B cell (primary cell): Measurements from ENCODE around the gene KCNC3. TPM values are rescaled to one million over a fixed set of nuclear protein-coding genes. Genes with fewer than 3 reads are reported as not detected.

Source experiments
- ATAC-seq: fragments of 200-7000 bp; cut with Tn5 transposase; one replicate; pipeline ENCODE4 v1.10.0; 2021; ENCODE audit warnings: low read depth, mild to moderate bottlenecking, moderate number of reproducible peaks, moderate library complexity
- CTCF ChIA-PET: fragments of 350-600 bp; sonication (Branson Sonifier 250); formaldehyde crosslinking; loops from one replicate; lab custom pipeline; 2021; ENCODE audit warnings: antibody characterized with exemption, inconsistent platforms; lab: Charles Lee
- POLR2A ChIA-PET: fragments of 350-600 bp; sonication (Branson Sonifier 250); formaldehyde crosslinking; loops from one replicate; lab custom pipeline; 2021; ENCODE audit warnings: antibody characterized with exemption; lab: Charles Lee
- DNase-seq: peaks from one replicate; pipeline ENCODE4 v3.0.0; 2013
- H2AFZ ChIP-seq: 2 replicates; pipeline ENCODE4 v1.6.1; 2012; ENCODE audit warnings: mild to moderate bottlenecking, low read depth, low read length; ENCODE audit not compliant: insufficient read depth, poor library complexity, severe bottlenecking
- H3K27ac ChIP-seq, 2 donors: 1 replicate in 1 of 2; 2 replicates in 1 of 2; pipeline ENCODE4 v1.5.1; 2012 to 2013; ENCODE audit warnings: low read length in 2 of 2, mild to moderate bottlenecking in 2 of 2, moderate library complexity in 1 of 2
- H3K27me3 ChIP-seq, 4 experiments: fragments of 200-600 bp in 1 of 4; sonication (generic) in 1 of 4; replicated peaks in 1 of 4; 1 replicate in 2 of 4; 2 replicates in 2 of 4; pipeline versions ENCODE4 v1.6.1 to v1.7.0; 2013 to 2016; ENCODE audit warnings: low read length in 3 of 4, mild to moderate bottlenecking in 2 of 4, mixed read lengths in 1 of 4, moderate library complexity in 1 of 4; ENCODE audit not compliant: insufficient read depth in 4 of 4, control insufficient read depth in 3 of 4; ENCODE audit errors: control extremely low read depth in 1 of 4
- H3K36me3 ChIP-seq, 2 experiments: replicated peaks in 1 of 2; 1 replicate in 1 of 2; 2 replicates in 1 of 2; pipeline versions ENCODE4 v1.6.1 to v1.7.1; 2013; ENCODE audit warnings: low read length in 1 of 2; ENCODE audit not compliant: insufficient read depth in 2 of 2, control insufficient read depth in 1 of 2; ENCODE audit errors: control extremely low read depth in 1 of 2, extremely low read depth in 1 of 2
- H3K4me1 ChIP-seq, 2 donors: fragments of 200-600 bp in 1 of 2; sonication (generic) in 1 of 2; 1 replicate in 1 of 2; 2 replicates in 1 of 2; pipeline versions ENCODE4 v1.5.1 to v1.6.1; 2013 to 2017; ENCODE audit warnings: low read length in 2 of 2; ENCODE audit not compliant: control insufficient read depth in 2 of 2, insufficient read depth in 2 of 2
- H3K4me2 ChIP-seq: replicated peaks from 2 replicates; pipeline ENCODE3; 2012; ENCODE audit warnings: mild to moderate bottlenecking, low read depth, low read length; ENCODE audit not compliant: poor library complexity, severe bottlenecking
- H3K4me3 ChIP-seq, 5 experiments: fragments of 200-600 bp in 1 of 5; sonication (generic) in 1 of 5; 1 replicate in 3 of 5; 2 replicates in 2 of 5; pipeline versions ENCODE4 v1.5.1 to v1.7.0; 2011 to 2016; ENCODE audit warnings: low read length in 4 of 5, mild to moderate bottlenecking in 4 of 5, low read depth in 2 of 5, control low read depth in 1 of 5, moderate library complexity in 1 of 5; ENCODE audit not compliant: insufficient read depth in 1 of 5; ENCODE audit errors: control extremely low read depth in 1 of 5, extremely low read depth in 1 of 5
- H3K79me2 ChIP-seq: fragments of 200-600 bp; sonication (generic); one replicate; pipeline ENCODE4 v1.6.0; 2016; ENCODE audit warnings: low read length; ENCODE audit not compliant: control insufficient read depth, insufficient read depth
- H3K9ac ChIP-seq: fragments of 200-600 bp; sonication (generic); 2 replicates; pipeline ENCODE4 v1.6.1; 2017; ENCODE audit warnings: mild to moderate bottlenecking, low read length, moderate library complexity
- H3K9me3 ChIP-seq, 3 donors: one replicate each; pipeline versions ENCODE4 v1.6.1 to v1.7.1; 2013; ENCODE audit warnings: low read length in 2 of 3; ENCODE audit not compliant: control insufficient read depth in 2 of 3, insufficient read depth in 1 of 3; ENCODE audit errors: control extremely low read depth in 1 of 3
- H4K20me1 ChIP-seq: 2 replicates; pipeline ENCODE4 v1.6.0; 2012; ENCODE audit warnings: mild to moderate bottlenecking, low read length; ENCODE audit not compliant: insufficient read depth, control insufficient read depth, poor library complexity, severe bottlenecking
- H3K27ac Mint-ChIP-seq: one replicate; pipeline ENCODE4 v1.8.0; 2021; ENCODE audit warnings: mixed read lengths
- H3K27me3 Mint-ChIP-seq: one replicate; pipeline ENCODE4 v1.8.0; 2021; ENCODE audit warnings: mixed read lengths
- H3K4me1 Mint-ChIP-seq: one replicate; pipeline ENCODE4 v1.8.0; 2021; ENCODE audit warnings: mixed read lengths
- H3K4me3 Mint-ChIP-seq: one replicate; pipeline ENCODE4 v1.8.0; 2021; ENCODE audit warnings: mixed read lengths
- H3K9me3 Mint-ChIP-seq: one replicate; pipeline ENCODE4 v1.8.0; 2022; ENCODE audit warnings: mixed read lengths; ENCODE audit not compliant: insufficient read depth
- CTCF ChIP-seq: fragments of 200-600 bp; IDR thresholded peaks from one replicate; pipeline ENCODE4 v1.8.0; 2022; ENCODE audit warnings: antibody characterized with exemption, mild to moderate bottlenecking
- EZH2 ChIP-seq: IDR thresholded peaks from 2 replicates; pipeline ENCODE4 v1.6.1; 2012; ENCODE audit warnings: borderline replicate concordance, low read depth, mild to moderate bottlenecking, moderate library complexity, low read length; ENCODE audit not compliant: insufficient read depth, poor library complexity, severe bottlenecking
- WGBS: methylation state at CpG from one replicate; pipeline ENCODE4 v1.1.5; 2013; ENCODE audit warnings: missing lambda C conversion rate; ENCODE audit not compliant: insufficient coverage; 5-methylcytosine and 5-hydroxymethylcytosine counted together
- intact Hi-C: fragments of 100-400 bp; cut with micrococcal nuclease; formaldehyde crosslinking; loops from one replicate; pipeline ENCODE4 v1.10.0; 2022
- polyA plus RNA-seq: library from polyadenylated mRNA; depleted of rRNA; stranded (reverse); fragments of >200 nt; gene quantifications from 2 replicates; pipeline ENCODE4 v1.2.3, GENCODE V29; 2012
- total RNA-seq, 2 donors: library from RNA; stranded (reverse); fragments of 120-200 nt in 1 of 2; gene quantifications; 1 replicate in 1 of 2; 2 replicates in 1 of 2; pipeline versions ENCODE4 v1.2.3 to v1.2.4, GENCODE V29; 2013 to 2022

The KCNC3 gene
- total and polyA plus RNA-seq, 2 donors (not counting 1 experiment from before 2014, with no cell fraction given): 12.3 to 23.0 TPM

GRCh38 chr19:50328873-50329145 is 368 bp downstream of the KCNC3 start:
- H3K4me1 Mint-ChIP-seq: peaks cover 73% of the 10 kb centered on the region

More at GRCh38 chr19:50328873-50329145, 368 bp downstream of the KCNC3 start:
- ChIA-PET CTCF (interaction anchor here (0.6 to 3.9 kb wide), 14 partner anchors 12 to 228 kb away, joined by 3 to 45 read pairs (median 4); partner anchors contain the start of gene JOSD2), POLR2A (interaction anchor here (0.5 to 7.1 kb wide), 15 partner anchors 16 to 1590 kb away, joined by 3 to 122 read pairs (median 5); partner anchors contain the start of genes JOSD2 and POLD1)
- Histone ChIP-seq H3K4me1 (peaks cover 56 to 75% of the 10 kb centered on the region in 2 donors), H3K9ac (no peak overlapping the region), H3K27me3 (peaks cover 0 to 9% (median 2%) of the 10 kb centered on the region in 4 experiments), H2AFZ (no peak overlapping the region), H3K4me2 (peak overlapping the region; percentile 78), H3K9me3 (peaks cover 0 to 50% (median 0%) of the 10 kb centered on the region in 3 donors), H3K4me3 (peak overlapping the region in 1 of 5 experiments; percentile 60), H3K36me3 (peaks cover 0 to 2% of the 10 kb centered on the region in 2 experiments), H4K20me1 (peaks cover 56% of the 10 kb centered on the region), H3K27ac (no peak overlapping the region), H3K79me2 (peaks cover 14% of the 10 kb centered on the region)
- intact Hi-C loops: loop anchor here (1.0 to 5.0 kb wide), 5 partner anchors 12 to 1997 kb away; partner anchors contain the start of genes NR1H2 and VRK3
- TF ChIP-seq CTCF (no peak), EZH2 (no peak)
- peak overlapping the region; percentile 94 for H3K27ac Mint-ChIP-seq
- no peak for ATAC-seq
- H3K27me3 Mint-ChIP-seq: peaks cover 12% of the 10 kb centered on the region
- no peak for DNase-seq
- peaks cover 4% of the 10 kb centered on the region for H3K9me3 Mint-ChIP-seq
- WGBS: 0% methylated on average over 25 of the region's 40 CpGs
- peak overlapping the region; percentile 91 for H3K4me3 Mint-ChIP-seq
